Prostate gland (tissue), 2 donors: ENCODE results near the gene PDK3. TPM values are rescaled to one million over a fixed set of nuclear protein-coding genes. Genes with fewer than 3 reads are reported as not detected.

Experiments
- DNase-seq: peaks from one replicate; pipeline ENCODE4 v3.0.0-alpha.2; 2019; ENCODE audit warnings: low spot score
- H3K27ac ChIP-seq, 2 donors: fragments of 200-600 bp; sonication (generic); 2 replicates each; pipeline ENCODE4 v1.5.1; 2017 to 2019
- H3K27me3 ChIP-seq: fragments of 200-600 bp; sonication (generic); replicated peaks from 2 replicates; pipeline ENCODE4 v1.5.1; 2019; ENCODE audit not compliant: insufficient read depth
- H3K36me3 ChIP-seq, 2 donors: fragments of 200-600 bp; sonication (generic); 1 replicate in 1 of 2; 2 replicates in 1 of 2; pipeline versions ENCODE4 v1.5.1 to v1.8.1; 2017 to 2019
- H3K4me1 ChIP-seq: fragments of 200-600 bp; sonication (generic); replicated peaks from 2 replicates; pipeline ENCODE4 v1.5.1; 2019
- H3K4me3 ChIP-seq, 2 donors: fragments of 200-600 bp; sonication (generic); 2 replicates each; pipeline ENCODE4 v1.5.1; 2017 to 2019
- H3K9me3 ChIP-seq: fragments of 200-600 bp; sonication (generic); 2 replicates; pipeline ENCODE4 v1.5.1; 2017
- POLR2A ChIP-seq: fragments of 450-650 bp; IDR thresholded peaks from one replicate; pipeline ENCODE4 v1.6.1; 2016; ENCODE audit warnings: antibody characterized with exemption, mild to moderate bottlenecking
- POLR2AphosphoS5 ChIP-seq: sonication (generic); formaldehyde crosslinking; IDR thresholded peaks from one replicate; pipeline ENCODE4 v1.6.1; 2017; ENCODE audit warnings: antibody characterized with exemption
- WGBS: methylation state at CpG from one replicate; pipeline ENCODE4 v1.1.5; 2018; 5-methylcytosine and 5-hydroxymethylcytosine counted together
- intact Hi-C: fragments of 100-400 bp; cut with DNase I; formaldehyde crosslinking; loops from one replicate; pipeline ENCODE4 v1.14.2; 2022
- total RNA-seq, 2 donors: library from RNA; depleted of rRNA; stranded (reverse); fragments of >200 nt; gene quantifications; one replicate each; pipeline ENCODE4 v1.1.0, GENCODE V29; 2016
- TF ChIP-seq, protein P1 (sequence below), 4 experiments: fragments of 200-600 bp in 2 of 4; fragments of 450-650 bp in 2 of 4; sonication (generic) in 2 of 4; IDR thresholded peaks; 1 replicate in 3 of 4; 2 replicates in 1 of 4; pipeline ENCODE4 v1.5.1; 2016 to 2019; ENCODE audit warnings: antibody characterized with exemption in 4 of 4, mild to moderate bottlenecking in 2 of 4, moderate library complexity in 2 of 4

PDK3 gene
- total RNA-seq, 2 donors from 2014 or later, result 41.6 to 54.3 TPM

GRCh38 chrX:24550166-24550565 is 85.1 kb downstream of the PDK3 start:
- 83% methylated on average over 5 of the region's 5 CpGs for WGBS
- no peaks in the 10 kb centered on the region for H3K36me3 ChIP-seq
- intact Hi-C loops, result no loop called here
- H3K27me3 ChIP-seq, result no peaks in the 10 kb centered on the region
- H3K4me1 ChIP-seq, result no peaks in the 10 kb centered on the region
- DNase-seq, result no peak
- no peak overlapping the region for H3K27ac ChIP-seq
- H3K4me3 ChIP-seq, result no peak overlapping the region
- H3K9me3 ChIP-seq, result no peaks in the 10 kb centered on the region
- TF ChIP-seq POLR2AphosphoS5 (no peak), POLR2A (no peak)
- TF ChIP-seq, protein P1, sequence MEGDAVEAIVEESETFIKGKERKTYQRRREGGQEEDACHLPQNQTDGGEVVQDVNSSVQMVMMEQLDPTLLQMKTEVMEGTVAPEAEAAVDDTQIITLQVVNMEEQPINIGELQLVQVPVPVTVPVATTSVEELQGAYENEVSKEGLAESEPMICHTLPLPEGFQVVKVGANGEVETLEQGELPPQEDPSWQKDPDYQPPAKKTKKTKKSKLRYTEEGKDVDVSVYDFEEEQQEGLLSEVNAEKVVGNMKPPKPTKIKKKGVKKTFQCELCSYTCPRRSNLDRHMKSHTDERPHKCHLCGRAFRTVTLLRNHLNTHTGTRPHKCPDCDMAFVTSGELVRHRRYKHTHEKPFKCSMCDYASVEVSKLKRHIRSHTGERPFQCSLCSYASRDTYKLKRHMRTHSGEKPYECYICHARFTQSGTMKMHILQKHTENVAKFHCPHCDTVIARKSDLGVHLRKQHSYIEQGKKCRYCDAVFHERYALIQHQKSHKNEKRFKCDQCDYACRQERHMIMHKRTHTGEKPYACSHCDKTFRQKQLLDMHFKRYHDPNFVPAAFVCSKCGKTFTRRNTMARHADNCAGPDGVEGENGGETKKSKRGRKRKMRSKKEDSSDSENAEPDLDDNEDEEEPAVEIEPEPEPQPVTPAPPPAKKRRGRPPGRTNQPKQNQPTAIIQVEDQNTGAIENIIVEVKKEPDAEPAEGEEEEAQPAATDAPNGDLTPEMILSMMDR (IDR thresholded peaks at IDR 0.05), result no peak

DNA sequence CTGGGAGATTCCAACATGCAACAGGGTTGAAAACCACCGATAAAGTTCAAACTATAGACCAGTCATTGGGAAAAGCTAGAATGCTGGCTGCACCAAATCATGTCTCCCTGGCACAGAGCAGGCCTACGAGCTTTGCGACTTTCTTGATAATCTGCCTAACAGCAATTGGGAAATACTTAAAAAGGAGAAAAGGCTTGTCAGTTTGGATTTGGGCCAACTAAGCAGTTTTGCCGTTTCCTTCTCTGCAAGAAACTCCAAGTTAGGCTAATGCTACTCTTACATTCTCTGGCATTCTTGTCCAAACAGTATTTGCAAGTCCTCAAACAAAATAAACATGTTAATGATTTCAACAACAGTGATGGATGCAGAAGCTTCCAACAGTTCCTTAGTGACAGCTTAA is 87.9 kb downstream of the PDK3 start:
- intact Hi-C loops, result no loop called here
- no peak for DNase-seq

DNA sequence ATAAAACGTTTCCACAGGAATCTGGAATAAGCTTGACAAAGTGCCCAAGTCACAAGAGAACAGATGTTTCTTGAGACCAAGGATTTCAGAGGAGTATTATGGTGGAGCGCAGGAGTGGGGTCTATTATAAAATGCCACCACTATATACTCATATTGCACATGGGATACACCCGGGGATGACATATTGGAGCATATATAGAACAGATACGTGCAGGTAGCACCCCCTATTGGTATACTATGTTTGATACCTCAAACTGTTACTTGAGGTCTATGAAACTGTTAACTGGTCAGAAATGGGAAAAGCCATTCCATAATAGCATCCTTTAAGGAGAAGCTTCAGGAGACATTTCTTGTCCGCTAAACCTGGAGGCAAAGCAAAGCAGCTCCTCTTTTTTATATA is 96.0 kb downstream of the PDK3 start:
- H3K36me3 ChIP-seq, result no peaks in the 10 kb centered on the region
- H3K27ac ChIP-seq, result no peak overlapping the region
- H3K4me3 ChIP-seq, result no peak overlapping the region
- no peaks in the 10 kb centered on the region for H3K27me3 ChIP-seq
- WGBS, result 84% methylated on average over 5 of the region's 5 CpGs
- TF ChIP-seq, protein P1 (IDR thresholded peaks at IDR 0.05), result no peak
- no peak for TF ChIP-seq POLR2A
- no peak for TF ChIP-seq POLR2AphosphoS5
- no peaks in the 10 kb centered on the region for H3K4me1 ChIP-seq
- DNase-seq, result no peak
- no peaks in the 10 kb centered on the region for H3K9me3 ChIP-seq
- intact Hi-C loops, result no loop called here

More for the DNA sequence above, 87.9 kb downstream of the PDK3 start:
- Histone ChIP-seq H3K9me3 (no peaks in the 10 kb centered on the region), H3K4me3 (no peak overlapping the region), H3K27ac (no peak overlapping the region), H3K27me3 (no peaks in the 10 kb centered on the region), H3K4me1 (no peaks in the 10 kb centered on the region), H3K36me3 (no peaks in the 10 kb centered on the region)
- TF ChIP-seq, protein P1 (IDR thresholded peaks at IDR 0.05), result no peak
- no peak for TF ChIP-seq POLR2A
- TF ChIP-seq POLR2AphosphoS5, result no peak
- WGBS, result 24% methylated on average over 4 of the region's 4 CpGs

DNA sequence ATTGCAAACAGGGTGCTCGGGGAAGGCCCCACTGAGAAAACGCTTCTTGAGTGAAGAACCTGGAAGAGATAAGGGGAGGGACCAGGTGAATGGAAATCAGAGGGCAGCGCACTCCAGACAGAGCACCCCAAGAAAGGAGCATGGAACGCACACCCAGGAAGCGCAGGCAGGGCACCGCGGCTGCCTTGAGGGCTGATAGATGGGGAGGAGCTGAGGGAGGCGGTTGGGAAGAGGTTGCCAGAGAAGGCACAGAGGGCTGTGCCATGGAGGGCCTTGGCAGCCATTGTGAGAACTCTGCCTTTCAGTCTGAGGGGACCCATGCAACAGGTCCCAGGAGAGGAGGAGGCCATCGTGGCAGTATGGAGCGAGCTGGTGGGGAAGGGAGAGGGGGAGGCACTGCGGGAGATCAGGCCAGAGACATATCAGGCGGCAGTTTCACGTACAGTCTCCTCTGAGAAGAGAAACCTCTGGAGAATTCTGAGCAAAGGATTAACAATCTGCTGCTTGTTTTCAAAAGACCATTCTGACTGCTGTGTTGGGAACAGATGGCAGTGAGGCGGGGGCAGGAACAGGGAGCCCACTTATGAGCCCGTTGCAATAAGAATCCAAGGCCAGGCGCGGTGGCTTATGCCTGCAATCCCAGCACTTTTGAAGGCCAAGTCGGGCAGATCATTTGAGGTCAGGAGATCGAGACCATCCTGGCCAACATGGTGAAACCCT is 98.4 kb downstream of the PDK3 start:
- TF ChIP-seq, protein P1 (IDR thresholded peaks at IDR 0.05), result no peak
- TF ChIP-seq POLR2A, result no peak
- TF ChIP-seq POLR2AphosphoS5, result no peak
- H3K4me1 ChIP-seq, result no peaks in the 10 kb centered on the region
- H3K4me3 ChIP-seq, result no peak overlapping the region
- intact Hi-C loops, result no loop called here
- H3K9me3 ChIP-seq, result no peaks in the 10 kb centered on the region
- no peak overlapping the region for H3K27ac ChIP-seq
- 93% methylated on average over 19 of the region's 19 CpGs for WGBS
- no peaks in the 10 kb centered on the region for H3K36me3 ChIP-seq
- no peak for DNase-seq
- H3K27me3 ChIP-seq, result no peaks in the 10 kb centered on the region

GRCh38 chrX:24566240-24566639 is 101.2 kb downstream of the PDK3 start:
- 43% methylated on average over 3 of the region's 3 CpGs for WGBS

More at GRCh38 chrX:24566240-24566639, 101.2 kb downstream of the PDK3 start:
- TF ChIP-seq POLR2A (no peak), POLR2AphosphoS5 (peak; percentile 39)
- TF ChIP-seq, protein P1 (IDR thresholded peaks at IDR 0.05), result no peak
- H3K9me3 ChIP-seq, result no peaks in the 10 kb centered on the region
- no peak overlapping the region for H3K4me3 ChIP-seq
- H3K27ac ChIP-seq, result no peak overlapping the region
- H3K4me1 ChIP-seq, result no peaks in the 10 kb centered on the region
- H3K27me3 ChIP-seq, result no peaks in the 10 kb centered on the region
- intact Hi-C loops, result no loop called here
- H3K36me3 ChIP-seq, result no peaks in the 10 kb centered on the region
- DNase-seq, result no peak
